GM12864 (cell line): ENCODE results near the gene JTB.

Experiments used
- DNase-seq: peaks from one replicate; pipeline ENCODE4 v3.0.0-alpha.2; 2011; ENCODE audit warnings: low read depth
- H3K4me3 ChIP-seq: 2 replicates; pipeline ENCODE4 v1.5.1; 2011; ENCODE audit warnings: mild to moderate bottlenecking, low read depth, low read length, control low read depth
- CTCF ChIP-seq: IDR thresholded peaks from 2 replicates; pipeline ENCODE4 v1.5.1; 2011; ENCODE audit warnings: low read depth, mild to moderate bottlenecking, moderate library complexity, low read length, control low read depth, inconsistent platforms; ENCODE audit errors: missing control alignments

The JTB gene

GRCh38 chr1:153932156-153933131 lies 45.0 kb downstream of the JTB start:
- no peak for TF ChIP-seq CTCF
- no peak for DNase-seq
- no peak overlapping the region for H3K4me3 ChIP-seq

- no peak for TF ChIP-seq CTCF
- DNase-seq, result no peak
- no peak overlapping the region for H3K4me3 ChIP-seq
Observed at GRCh38 chr1:153929981-153930948, 47.2 kb downstream of the JTB start.

DNA sequence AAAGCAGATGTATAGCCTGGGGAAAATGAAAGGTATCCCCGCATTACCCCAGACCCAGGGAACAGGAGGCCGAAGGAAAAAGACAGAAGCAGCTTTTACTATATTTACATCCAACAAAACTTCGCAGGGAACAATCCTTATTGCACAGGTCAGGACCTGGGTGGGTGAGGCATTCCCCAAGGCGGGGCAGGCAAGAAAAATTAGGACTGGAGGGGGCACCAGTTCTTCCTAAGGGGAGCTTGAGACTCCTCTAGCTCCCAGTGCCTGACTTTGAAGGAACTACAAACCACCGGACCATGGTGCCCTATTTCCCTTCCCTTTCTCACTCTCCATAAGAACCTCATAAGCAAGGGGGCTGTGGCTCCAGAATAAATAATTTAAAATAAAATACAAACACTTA lies 48.0 kb downstream of the JTB start:
- DNase-seq, result no peak
- H3K4me3 ChIP-seq, result no peak overlapping the region
- no peak for TF ChIP-seq CTCF

GRCh38 chr1:153928791-153929341 lies 48.6 kb downstream of the JTB start:
- DNase-seq, result no peak

DNA sequence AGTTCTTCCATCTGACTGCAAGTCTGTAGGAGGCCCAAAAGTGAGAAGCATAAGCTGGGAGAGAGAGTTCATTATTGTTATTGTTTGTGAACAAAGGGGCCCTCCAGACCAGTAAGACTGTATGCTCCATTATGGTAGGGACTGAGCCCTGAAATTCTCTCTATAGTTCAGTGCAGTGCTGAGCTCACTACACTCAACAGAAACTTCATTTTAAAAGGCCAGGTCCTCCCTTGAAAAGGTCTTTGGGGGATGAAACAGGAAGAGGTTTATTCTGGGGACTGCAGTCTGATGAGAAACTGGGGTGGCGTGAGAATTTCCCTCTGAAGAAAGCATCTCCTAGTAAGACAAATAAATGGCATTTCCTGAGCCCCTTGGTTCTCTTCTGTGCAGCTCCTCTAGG lies 49.2 kb downstream of the JTB start:
- no peak overlapping the region for H3K4me3 ChIP-seq
- no peak for TF ChIP-seq CTCF
- no peak for DNase-seq

More at GRCh38 chr1:153928791-153929341, 48.6 kb downstream of the JTB start:
- no peak overlapping the region for H3K4me3 ChIP-seq
- TF ChIP-seq CTCF, result no peak

GRCh38 chr1:153926405-153926804 lies 51.1 kb downstream of the JTB start:
- DNase-seq, result no peak
- H3K4me3 ChIP-seq, result no peak overlapping the region
- TF ChIP-seq CTCF, result no peak
